Osteoblast (primary cell): ENCODE results near the gene ANKRD55. TPM values are rescaled to one million over a fixed set of nuclear protein-coding genes. Genes with fewer than 3 reads are reported as not detected.
"Not testable (repeated sequence)": the region's sequence is repeated elsewhere in the genome, so short reads cannot be mapped to it uniquely, and the experiment has no call there.

Source experiments
- DNase-seq: peaks from one replicate; pipeline ENCODE4 v3.0.0; 2011; ENCODE audit warnings: low spot score, mixed read lengths; ENCODE audit not compliant: insufficient read length; ENCODE audit errors: missing footprints
- H2AFZ ChIP-seq: 2 replicates; pipeline ENCODE4 v1.6.0; 2011; ENCODE audit warnings: mild to moderate bottlenecking, low read length
- H3K27ac ChIP-seq: 2 replicates; pipeline ENCODE4 v1.5.1; 2011; ENCODE audit warnings: mild to moderate bottlenecking, low read depth, low read length, moderate library complexity
- H3K27me3 ChIP-seq: 2 replicates; pipeline ENCODE4 v1.6.0; 2012; ENCODE audit warnings: mild to moderate bottlenecking, control low read depth, inconsistent platforms, low read length, moderate library complexity; ENCODE audit not compliant: insufficient read depth
- H3K36me3 ChIP-seq: 2 replicates; pipeline ENCODE4 v1.5.1; 2011; ENCODE audit warnings: mild to moderate bottlenecking, low read length, control low read depth, moderate library complexity; ENCODE audit not compliant: insufficient read depth
- H3K4me1 ChIP-seq: 2 replicates; pipeline ENCODE4 v1.5.1; 2011; ENCODE audit warnings: mild to moderate bottlenecking, low read length, control low read depth, moderate library complexity; ENCODE audit not compliant: insufficient read depth
- H3K4me2 ChIP-seq: 2 replicates; pipeline ENCODE4 v1.6.0; 2011; ENCODE audit warnings: mild to moderate bottlenecking, low read length; ENCODE audit not compliant: insufficient read depth
- H3K4me3 ChIP-seq: fragments of 200-600 bp; sonication (generic); 3 replicates; pipeline ENCODE4 v1.5.1; 2012; ENCODE audit warnings: mild to moderate bottlenecking, low read length, inconsistent platforms; ENCODE audit not compliant: insufficient read depth
- H3K79me2 ChIP-seq: 2 replicates; pipeline ENCODE4 v1.6.0; 2012; ENCODE audit warnings: mild to moderate bottlenecking, low read length, control low read depth, inconsistent platforms; ENCODE audit not compliant: insufficient read depth
- H3K9me3 ChIP-seq: 2 replicates; pipeline ENCODE4 v1.5.1; 2011; ENCODE audit warnings: low read depth, low read length, control low read depth
- H4K20me1 ChIP-seq: 2 replicates; pipeline ENCODE4 v1.6.0; 2012; ENCODE audit warnings: mild to moderate bottlenecking, low read length, control low read depth; ENCODE audit not compliant: insufficient read depth
- total RNA-seq: library from RNA; depleted of rRNA; stranded (reverse); fragments of >200 nt; gene quantifications from 2 replicates; pipeline ENCODE4 v1.2.3, GENCODE V29; 2012
- TF ChIP-seq, protein P1 (sequence below): IDR thresholded peaks from 2 replicates; pipeline ENCODE4 v1.5.1; 2011; ENCODE audit warnings: mild to moderate bottlenecking, low read depth, low read length, moderate library complexity; ENCODE audit errors: extremely low read depth

Gene ANKRD55
- total RNA-seq, 1 donor: not detected

DNA sequence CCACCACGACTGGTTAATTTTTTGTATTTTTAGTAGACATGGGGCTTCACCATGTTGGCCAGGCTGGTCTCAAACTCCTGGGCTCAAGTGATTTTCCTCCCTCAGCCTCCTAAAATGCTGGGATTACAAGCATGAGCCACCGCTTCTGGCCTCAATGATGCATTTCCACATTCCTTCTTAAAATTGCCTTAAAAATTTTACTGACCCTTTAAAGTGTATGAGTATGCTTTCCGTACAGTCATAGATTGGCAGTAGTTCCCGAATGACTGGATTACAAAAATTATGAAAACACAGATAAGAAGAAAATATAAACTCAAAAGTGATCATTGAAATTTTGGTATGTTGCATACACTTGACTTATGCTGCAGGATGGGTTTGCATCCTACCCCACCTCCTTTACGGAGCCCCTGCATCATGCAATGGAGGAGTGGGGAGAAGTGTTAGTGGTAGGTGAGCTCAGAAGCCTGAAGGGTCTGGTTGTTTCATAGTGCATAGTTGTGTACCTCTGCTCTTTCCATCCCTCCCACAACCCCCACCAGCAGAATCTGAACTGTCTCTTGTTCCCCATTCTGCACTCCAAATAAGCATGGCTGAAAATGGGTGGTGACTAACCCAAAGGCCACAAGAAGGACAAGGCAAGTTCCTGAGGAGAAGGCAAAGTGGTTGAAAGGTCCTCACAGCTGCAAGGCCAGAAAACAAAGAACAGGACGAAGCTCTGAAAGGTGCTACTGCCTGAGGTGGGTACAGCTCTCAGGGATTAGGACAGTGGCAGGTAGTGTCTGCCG is 26.8 kb downstream of the ANKRD55 start:
- H3K4me2 ChIP-seq: peak overlapping the region; percentile 36
- H2AFZ ChIP-seq: peak overlapping the region; percentile 64
- no peaks in the 10 kb centered on the region for H3K27me3 ChIP-seq
- no peaks in the 10 kb centered on the region for H4K20me1 ChIP-seq
- peak; percentile 66 for DNase-seq
- H3K4me1 ChIP-seq: peaks cover 36% of the 10 kb centered on the region
- H3K4me3 ChIP-seq: no peak overlapping the region
- H3K27ac ChIP-seq: peak overlapping the region; percentile 64
- TF ChIP-seq, protein P1, sequence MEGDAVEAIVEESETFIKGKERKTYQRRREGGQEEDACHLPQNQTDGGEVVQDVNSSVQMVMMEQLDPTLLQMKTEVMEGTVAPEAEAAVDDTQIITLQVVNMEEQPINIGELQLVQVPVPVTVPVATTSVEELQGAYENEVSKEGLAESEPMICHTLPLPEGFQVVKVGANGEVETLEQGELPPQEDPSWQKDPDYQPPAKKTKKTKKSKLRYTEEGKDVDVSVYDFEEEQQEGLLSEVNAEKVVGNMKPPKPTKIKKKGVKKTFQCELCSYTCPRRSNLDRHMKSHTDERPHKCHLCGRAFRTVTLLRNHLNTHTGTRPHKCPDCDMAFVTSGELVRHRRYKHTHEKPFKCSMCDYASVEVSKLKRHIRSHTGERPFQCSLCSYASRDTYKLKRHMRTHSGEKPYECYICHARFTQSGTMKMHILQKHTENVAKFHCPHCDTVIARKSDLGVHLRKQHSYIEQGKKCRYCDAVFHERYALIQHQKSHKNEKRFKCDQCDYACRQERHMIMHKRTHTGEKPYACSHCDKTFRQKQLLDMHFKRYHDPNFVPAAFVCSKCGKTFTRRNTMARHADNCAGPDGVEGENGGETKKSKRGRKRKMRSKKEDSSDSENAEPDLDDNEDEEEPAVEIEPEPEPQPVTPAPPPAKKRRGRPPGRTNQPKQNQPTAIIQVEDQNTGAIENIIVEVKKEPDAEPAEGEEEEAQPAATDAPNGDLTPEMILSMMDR: no peak
- H3K79me2 ChIP-seq: no peaks in the 10 kb centered on the region
- H3K9me3 ChIP-seq: no peaks in the 10 kb centered on the region
- no peaks in the 10 kb centered on the region for H3K36me3 ChIP-seq

- not testable (repeated sequence) for H3K27me3 ChIP-seq, H3K9me3 ChIP-seq, H3K79me2 ChIP-seq, H4K20me1 ChIP-seq, H3K27ac ChIP-seq, DNase-seq, H3K4me2 ChIP-seq, H3K36me3 ChIP-seq, H2AFZ ChIP-seq, H3K4me3 ChIP-seq
- peaks cover 29% of the 10 kb centered on the region for H3K4me1 ChIP-seq
These were observed 29.2 kb downstream of the ANKRD55 start for GRCh38 chr5:56203936-56204335.

- peak; percentile 3 for DNase-seq
- no peaks in the 10 kb centered on the region for H3K9me3 ChIP-seq
- peak overlapping the region; percentile 32 for H2AFZ ChIP-seq
- H3K27me3 ChIP-seq: no peaks in the 10 kb centered on the region
- no peak overlapping the region for H3K4me2 ChIP-seq
- no peak overlapping the region for H3K4me3 ChIP-seq
- H3K79me2 ChIP-seq: no peaks in the 10 kb centered on the region
- no peak overlapping the region for H3K27ac ChIP-seq
- peaks cover 28% of the 10 kb centered on the region for H3K4me1 ChIP-seq
- H4K20me1 ChIP-seq: no peaks in the 10 kb centered on the region
- H3K36me3 ChIP-seq: no peaks in the 10 kb centered on the region
- TF ChIP-seq, protein P1: no peak
These were observed 30.6 kb downstream of the ANKRD55 start for GRCh38 chr5:56202483-56202882.

- not testable (repeated sequence) for H3K79me2 ChIP-seq, H2AFZ ChIP-seq, H3K9me3 ChIP-seq, H4K20me1 ChIP-seq, H3K27ac ChIP-seq, H3K4me3 ChIP-seq, H3K4me2 ChIP-seq, DNase-seq, H3K36me3 ChIP-seq, H3K27me3 ChIP-seq
- H3K4me1 ChIP-seq: peaks cover 21% of the 10 kb centered on the region
These were observed 31.3 kb downstream of the ANKRD55 start for GRCh38 chr5:56201762-56202261.
